Measurements from ENCODE around the gene OBSCN.

OBSCN gene

GRCh38 chr1:228353601-228354371, 145.9 kb downstream of the OBSCN start:
- no peak for DNase-seq (ENCODE audit: low read depth in 3 of 3)

GRCh38 chr1:228354390-228355320, 146.8 kb downstream of the OBSCN start:
- DNase-seq (ENCODE audit: low read depth in 3 of 3): no peak

- DNase-seq (ENCODE audit: low read depth in 3 of 3): no peak
Observed at GRCh38 chr1:228356897-228357680, 149.2 kb downstream of the OBSCN start.

- DNase-seq (ENCODE audit: low read depth in 3 of 3): no peak
Observed at GRCh38 chr1:228358039-228358763, 150.4 kb downstream of the OBSCN start.

- DNase-seq (ENCODE audit: low read depth in 3 of 3): no peak
Observed at GRCh38 chr1:228358764-228359612, 151.1 kb downstream of the OBSCN start.

- DNase-seq (ENCODE audit: low read depth in 3 of 3): no peak
Observed at GRCh38 chr1:228359613-228360532, 152.0 kb downstream of the OBSCN start.

GRCh38 chr1:228360533-228361313, 152.9 kb downstream of the OBSCN start:
- DNase-seq (ENCODE audit: low read depth in 3 of 3): no peak

- no peak for DNase-seq (ENCODE audit: low read depth in 3 of 3)
Observed at GRCh38 chr1:228361314-228362140, 153.7 kb downstream of the OBSCN start.

- DNase-seq (ENCODE audit: low read depth in 3 of 3): no peak
Observed at GRCh38 chr1:228362141-228362883, 154.5 kb downstream of the OBSCN start.

GRCh38 chr1:228362884-228363450, 155.1 kb downstream of the OBSCN start:
- DNase-seq (ENCODE audit: low read depth in 3 of 3): no peak

GRCh38 chr1:228363686-228364067, 155.8 kb downstream of the OBSCN start:
- no peak for DNase-seq (ENCODE audit: low read depth in 3 of 3)

- no peak for DNase-seq (ENCODE audit: low read depth in 3 of 3)
Observed at GRCh38 chr1:228364068-228364705, 156.3 kb downstream of the OBSCN start.

- no peak for DNase-seq (ENCODE audit: low read depth in 3 of 3)
Observed at GRCh38 chr1:228364706-228365213, 156.9 kb downstream of the OBSCN start.

GRCh38 chr1:228365271-228366061, 157.6 kb downstream of the OBSCN start:
- no peak for DNase-seq (ENCODE audit: low read depth in 3 of 3)
